HFF-Myc (cell line): Measurements from ENCODE around the gene LSAMP.

Experiments
- DNase-seq: peaks from one replicate; pipeline ENCODE4 v3.0.0-alpha.2; 2011; ENCODE audit warnings: low read depth; ENCODE audit errors: extremely low read depth
- H3K4me3 ChIP-seq: replicated peaks from 2 replicates; pipeline ENCODE4 v1.5.1; 2011; ENCODE audit warnings: low read depth, mild to moderate bottlenecking, control low read depth, low read length
- TF ChIP-seq, protein P1 (sequence below): IDR thresholded peaks from 2 replicates; pipeline ENCODE4 v1.5.1; 2012; ENCODE audit warnings: mild to moderate bottlenecking, low read depth, low read length, control low read depth; ENCODE audit errors: missing control alignments

The LSAMP gene

DNA sequence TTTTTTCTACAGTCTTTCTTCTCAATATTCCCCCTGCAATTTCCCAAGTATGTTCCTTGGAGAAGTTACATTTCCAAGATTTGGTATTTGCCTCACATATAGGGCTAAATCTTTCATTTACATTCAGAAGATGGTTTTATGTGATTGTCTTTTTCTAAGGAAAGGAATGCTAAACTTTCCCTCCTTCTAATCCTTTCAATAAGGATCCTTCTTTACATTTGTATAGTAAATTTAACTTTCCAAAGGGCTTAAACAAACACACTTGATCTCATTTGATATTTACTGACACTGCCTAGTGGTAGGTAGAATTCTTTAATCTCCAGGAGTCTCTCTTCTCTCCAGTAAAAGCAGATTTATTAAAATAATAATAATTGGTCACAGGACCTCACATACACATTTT is 185.3 kb downstream of the LSAMP start:
- no peak overlapping the region for H3K4me3 ChIP-seq
- TF ChIP-seq, protein P1, sequence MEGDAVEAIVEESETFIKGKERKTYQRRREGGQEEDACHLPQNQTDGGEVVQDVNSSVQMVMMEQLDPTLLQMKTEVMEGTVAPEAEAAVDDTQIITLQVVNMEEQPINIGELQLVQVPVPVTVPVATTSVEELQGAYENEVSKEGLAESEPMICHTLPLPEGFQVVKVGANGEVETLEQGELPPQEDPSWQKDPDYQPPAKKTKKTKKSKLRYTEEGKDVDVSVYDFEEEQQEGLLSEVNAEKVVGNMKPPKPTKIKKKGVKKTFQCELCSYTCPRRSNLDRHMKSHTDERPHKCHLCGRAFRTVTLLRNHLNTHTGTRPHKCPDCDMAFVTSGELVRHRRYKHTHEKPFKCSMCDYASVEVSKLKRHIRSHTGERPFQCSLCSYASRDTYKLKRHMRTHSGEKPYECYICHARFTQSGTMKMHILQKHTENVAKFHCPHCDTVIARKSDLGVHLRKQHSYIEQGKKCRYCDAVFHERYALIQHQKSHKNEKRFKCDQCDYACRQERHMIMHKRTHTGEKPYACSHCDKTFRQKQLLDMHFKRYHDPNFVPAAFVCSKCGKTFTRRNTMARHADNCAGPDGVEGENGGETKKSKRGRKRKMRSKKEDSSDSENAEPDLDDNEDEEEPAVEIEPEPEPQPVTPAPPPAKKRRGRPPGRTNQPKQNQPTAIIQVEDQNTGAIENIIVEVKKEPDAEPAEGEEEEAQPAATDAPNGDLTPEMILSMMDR, result no peak
- DNase-seq, result no peak

DNA sequence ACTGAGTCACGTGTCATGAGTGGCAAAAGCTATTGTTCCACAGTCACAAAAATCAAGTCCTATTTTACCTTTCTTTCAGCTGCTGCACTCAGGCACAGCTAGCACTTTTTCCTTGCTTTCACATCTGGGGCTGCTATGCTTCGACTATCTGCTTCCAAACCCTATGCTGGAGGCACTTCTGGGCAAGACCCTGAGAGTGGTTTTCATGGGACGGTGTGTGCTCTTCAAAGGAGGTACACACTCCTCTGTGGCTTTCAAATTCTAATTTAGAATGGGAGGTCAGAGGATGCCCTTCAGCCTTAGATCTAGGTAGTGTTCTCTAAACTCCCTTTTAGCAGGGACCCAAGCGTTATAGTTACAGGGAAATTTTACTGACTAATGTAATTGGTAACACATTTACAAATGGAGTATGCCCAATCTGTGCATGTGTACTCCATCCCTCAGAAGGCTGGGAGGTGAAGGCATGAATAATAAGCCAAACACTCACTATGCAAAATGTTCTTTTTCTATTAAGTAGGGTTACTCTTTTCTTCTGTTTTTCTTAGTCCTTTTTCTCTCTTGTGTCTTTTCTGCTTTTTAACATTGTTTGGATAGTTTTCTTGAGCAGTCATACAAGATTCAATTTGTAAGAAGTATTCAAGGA is 188.3 kb downstream of the LSAMP start:
- DNase-seq, result peak; percentile 15
- no peak overlapping the region for H3K4me3 ChIP-seq
- TF ChIP-seq, protein P1, result no peak

DNA sequence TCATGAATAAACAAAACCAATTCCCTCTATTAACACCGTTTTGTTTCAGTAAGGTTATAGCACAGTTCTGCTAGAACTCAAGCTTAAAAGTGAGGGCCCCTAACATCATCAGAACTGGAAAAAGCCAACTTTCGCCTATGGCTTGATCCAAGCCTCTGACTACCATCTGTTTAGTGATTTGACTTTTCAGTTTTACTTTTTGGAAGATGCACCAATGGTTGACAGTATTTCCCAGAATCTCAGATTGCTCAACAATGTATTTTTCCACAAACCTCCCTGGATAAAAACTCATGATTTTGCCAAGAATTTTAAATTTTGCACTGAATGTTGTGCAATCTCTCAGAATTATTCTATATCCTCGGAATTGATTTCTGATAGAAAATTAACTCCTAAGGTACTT is 190.7 kb downstream of the LSAMP start:
- DNase-seq, result no peak
- H3K4me3 ChIP-seq, result no peak overlapping the region
- TF ChIP-seq, protein P1, result no peak

DNA sequence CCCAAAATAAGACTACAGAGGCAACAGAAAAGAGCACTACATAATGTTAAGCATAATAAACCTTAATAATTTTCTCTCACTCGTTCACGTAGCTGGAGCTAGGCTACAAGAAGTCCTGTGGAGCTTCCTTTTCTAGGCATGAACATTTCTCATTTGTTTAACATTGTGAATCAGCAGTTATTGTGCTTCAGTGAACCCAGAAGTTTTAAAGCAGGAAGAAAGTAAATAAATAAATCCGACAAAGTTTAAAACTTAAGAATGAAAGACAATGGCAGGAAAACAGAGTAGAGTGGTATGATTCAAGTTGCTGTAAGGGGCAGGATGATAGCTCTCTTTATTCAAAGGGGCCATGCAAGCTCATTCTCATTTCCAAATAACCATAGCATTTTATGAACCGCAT is 191.8 kb downstream of the LSAMP start:
- no peak for DNase-seq
- H3K4me3 ChIP-seq, result no peak overlapping the region
- TF ChIP-seq, protein P1, result no peak

DNA sequence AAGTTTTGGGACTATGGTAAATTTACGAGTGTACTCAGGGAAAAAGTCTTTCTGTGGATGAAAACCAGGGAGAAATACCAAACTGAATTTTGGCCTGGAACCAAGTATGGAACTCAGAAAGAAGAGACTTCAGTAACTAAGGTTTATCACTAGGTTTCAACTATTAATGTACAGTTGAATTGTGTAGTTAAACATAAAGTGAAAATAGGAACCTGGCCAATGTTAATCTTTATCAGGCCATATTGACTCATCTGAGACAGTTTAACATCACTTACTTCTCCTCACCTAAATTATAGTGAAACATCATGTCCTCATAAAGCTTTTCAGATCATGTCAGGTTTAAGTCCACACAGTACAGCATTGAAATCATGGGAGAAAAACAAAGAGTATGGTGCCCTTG is 197.7 kb downstream of the LSAMP start:
- TF ChIP-seq, protein P1, result no peak
- DNase-seq, result no peak
- no peak overlapping the region for H3K4me3 ChIP-seq

DNA sequence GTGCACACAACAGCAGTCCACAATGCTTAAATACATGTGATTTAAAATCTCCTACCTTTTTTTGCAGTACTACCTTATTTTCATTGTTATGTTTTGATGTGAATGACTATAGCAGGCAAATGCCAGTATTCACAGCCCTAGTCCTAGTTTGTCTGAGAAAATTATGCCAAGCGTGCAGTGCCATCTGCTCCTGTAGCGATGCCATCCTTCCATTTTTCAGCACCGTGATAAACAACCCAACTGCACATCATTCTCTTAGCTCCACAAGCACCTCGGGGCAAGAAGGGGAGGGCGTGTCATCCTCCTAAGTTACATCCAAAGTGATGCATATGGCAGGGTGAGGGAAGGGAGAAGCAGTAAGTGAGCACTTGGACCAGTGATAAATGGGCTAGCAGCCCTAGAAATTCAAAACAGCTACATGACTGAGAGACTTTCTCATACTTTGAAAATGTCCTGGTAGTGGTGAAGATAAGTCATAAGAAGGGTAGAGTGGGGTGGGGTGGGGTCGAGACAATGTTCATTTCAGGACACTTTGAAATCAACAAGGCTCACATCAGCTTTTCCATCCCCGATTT is 198.8 kb downstream of the LSAMP start:
- H3K4me3 ChIP-seq, result no peak overlapping the region
- TF ChIP-seq, protein P1, result no peak
- DNase-seq, result no peak

DNA sequence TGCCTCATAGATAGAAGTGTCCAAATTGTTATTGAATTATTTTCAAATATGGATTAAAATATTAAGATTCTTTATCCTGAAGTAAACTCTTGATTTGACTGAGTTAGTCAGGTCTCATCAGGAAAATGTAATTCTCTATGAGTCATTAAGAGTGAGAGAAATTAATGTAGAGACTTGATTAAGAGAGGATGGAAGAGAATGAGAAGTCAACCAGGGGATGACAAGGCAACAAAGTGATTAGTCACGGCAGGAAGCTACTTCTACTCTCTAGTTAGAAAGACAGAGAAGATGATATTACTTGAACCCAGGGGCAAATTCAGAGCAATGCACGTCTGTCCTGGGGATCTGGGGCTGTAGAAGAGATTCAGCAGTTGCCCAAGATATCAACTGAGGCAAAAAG is 202.5 kb downstream of the LSAMP start:
- TF ChIP-seq, protein P1, result no peak
- DNase-seq, result no peak
- H3K4me3 ChIP-seq, result no peak overlapping the region
